GM23338 (cell line): ENCODE data around the gene OSBPL7.

Source experiments
- CREB1 ChIP-seq: fragments of 250-450 bp; sonication (Bioruptor Pico); IDR thresholded peaks from 2 replicates; pipeline ENCODE4 v1.5.0; 2020; ENCODE audit warnings: low read depth, mild to moderate bottlenecking, moderate library complexity
- EZH2 ChIP-seq: fragments of 200-600 bp; sonication (generic); IDR thresholded peaks from one replicate; pipeline ENCODE4 v1.8.0; 2017; ENCODE audit warnings: antibody characterized with exemption, mild to moderate bottlenecking, low read depth; ENCODE audit not compliant: unreplicated experiment
- EZH2phosphoT487 ChIP-seq: fragments of 200-600 bp; sonication (generic); IDR thresholded peaks from one replicate; pipeline ENCODE4 v1.8.1; 2018; ENCODE audit warnings: antibody characterized with exemption; ENCODE audit not compliant: unreplicated experiment
- JUNB ChIP-seq: IDR thresholded peaks from one replicate; pipeline ENCODE4 v1.6.1; 2016; ENCODE audit warnings: antibody characterized with exemption; ENCODE audit not compliant: unreplicated experiment
- NANOG ChIP-seq: IDR thresholded peaks from 2 replicates; pipeline ENCODE4 v1.6.1; 2016; ENCODE audit warnings: antibody characterized with exemption, borderline replicate concordance
- POLR2AphosphoS5 ChIP-seq: IDR thresholded peaks from 2 replicates; pipeline ENCODE4 v1.6.1; 2016; ENCODE audit warnings: antibody characterized with exemption, low read depth
- STAT1 ChIP-seq: IDR thresholded peaks from one replicate; pipeline ENCODE4 v1.6.1; 2016; ENCODE audit warnings: antibody characterized with exemption; ENCODE audit not compliant: unreplicated experiment
- ZNF331 ChIP-seq: fragments of 250-450 bp; sonication (Bioruptor Pico); IDR thresholded peaks from 2 replicates; pipeline ENCODE4 v1.5.0; 2020; ENCODE audit warnings: low read depth, mild to moderate bottlenecking, moderate library complexity
- TF ChIP-seq, protein P1 (sequence below), 2 experiments: fragments of 200-600 bp in 1 of 2; sonication (generic) in 1 of 2; conservative IDR thresholded peaks; 2 replicates each; pipeline versions ENCODE4 v1.5.1 to v1.6.1; 2016 to 2017; ENCODE audit warnings: antibody characterized with exemption in 2 of 2, low read depth in 2 of 2, mild to moderate bottlenecking in 2 of 2, moderate library complexity in 1 of 2
- TF ChIP-seq, protein P2 (sequence below): IDR thresholded peaks from one replicate; pipeline ENCODE4 v1.6.1; 2018; ENCODE audit warnings: antibody characterized with exemption; ENCODE audit not compliant: unreplicated experiment
- TF ChIP-seq, protein P3 (sequence below): IDR thresholded peaks from 2 replicates; pipeline ENCODE4 v1.6.1; 2016; ENCODE audit warnings: antibody characterized with exemption

DNA sequence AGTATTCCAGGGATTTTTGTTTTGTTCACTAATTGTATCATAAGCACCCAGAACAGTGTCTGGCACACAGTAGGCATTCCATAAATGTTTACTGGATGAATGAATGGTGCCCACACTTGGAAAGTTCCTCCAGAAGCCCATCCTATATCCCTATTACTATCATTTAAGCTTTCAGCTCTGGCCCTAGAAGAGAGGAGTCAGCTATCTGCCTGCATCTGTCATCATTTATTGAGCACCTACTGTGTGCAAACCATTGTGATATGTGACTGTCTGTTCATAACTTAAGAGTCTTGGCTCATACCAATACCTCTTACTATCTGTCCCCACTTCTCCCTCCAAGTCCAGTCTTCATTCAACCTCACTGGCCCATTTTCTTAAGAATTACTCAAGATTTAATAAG, 49.5 kb upstream of the OSBPL7 start:
- TF ChIP-seq CREB1 (CRISPR knock-in tag) = no peak
- no peak for TF ChIP-seq POLR2AphosphoS5
- TF ChIP-seq, protein P1, sequence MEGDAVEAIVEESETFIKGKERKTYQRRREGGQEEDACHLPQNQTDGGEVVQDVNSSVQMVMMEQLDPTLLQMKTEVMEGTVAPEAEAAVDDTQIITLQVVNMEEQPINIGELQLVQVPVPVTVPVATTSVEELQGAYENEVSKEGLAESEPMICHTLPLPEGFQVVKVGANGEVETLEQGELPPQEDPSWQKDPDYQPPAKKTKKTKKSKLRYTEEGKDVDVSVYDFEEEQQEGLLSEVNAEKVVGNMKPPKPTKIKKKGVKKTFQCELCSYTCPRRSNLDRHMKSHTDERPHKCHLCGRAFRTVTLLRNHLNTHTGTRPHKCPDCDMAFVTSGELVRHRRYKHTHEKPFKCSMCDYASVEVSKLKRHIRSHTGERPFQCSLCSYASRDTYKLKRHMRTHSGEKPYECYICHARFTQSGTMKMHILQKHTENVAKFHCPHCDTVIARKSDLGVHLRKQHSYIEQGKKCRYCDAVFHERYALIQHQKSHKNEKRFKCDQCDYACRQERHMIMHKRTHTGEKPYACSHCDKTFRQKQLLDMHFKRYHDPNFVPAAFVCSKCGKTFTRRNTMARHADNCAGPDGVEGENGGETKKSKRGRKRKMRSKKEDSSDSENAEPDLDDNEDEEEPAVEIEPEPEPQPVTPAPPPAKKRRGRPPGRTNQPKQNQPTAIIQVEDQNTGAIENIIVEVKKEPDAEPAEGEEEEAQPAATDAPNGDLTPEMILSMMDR (conservative IDR thresholded peaks at IDR 0.05; ENCODE audit: low read depth in 2 of 2) = no peak
- TF ChIP-seq, protein P2, sequence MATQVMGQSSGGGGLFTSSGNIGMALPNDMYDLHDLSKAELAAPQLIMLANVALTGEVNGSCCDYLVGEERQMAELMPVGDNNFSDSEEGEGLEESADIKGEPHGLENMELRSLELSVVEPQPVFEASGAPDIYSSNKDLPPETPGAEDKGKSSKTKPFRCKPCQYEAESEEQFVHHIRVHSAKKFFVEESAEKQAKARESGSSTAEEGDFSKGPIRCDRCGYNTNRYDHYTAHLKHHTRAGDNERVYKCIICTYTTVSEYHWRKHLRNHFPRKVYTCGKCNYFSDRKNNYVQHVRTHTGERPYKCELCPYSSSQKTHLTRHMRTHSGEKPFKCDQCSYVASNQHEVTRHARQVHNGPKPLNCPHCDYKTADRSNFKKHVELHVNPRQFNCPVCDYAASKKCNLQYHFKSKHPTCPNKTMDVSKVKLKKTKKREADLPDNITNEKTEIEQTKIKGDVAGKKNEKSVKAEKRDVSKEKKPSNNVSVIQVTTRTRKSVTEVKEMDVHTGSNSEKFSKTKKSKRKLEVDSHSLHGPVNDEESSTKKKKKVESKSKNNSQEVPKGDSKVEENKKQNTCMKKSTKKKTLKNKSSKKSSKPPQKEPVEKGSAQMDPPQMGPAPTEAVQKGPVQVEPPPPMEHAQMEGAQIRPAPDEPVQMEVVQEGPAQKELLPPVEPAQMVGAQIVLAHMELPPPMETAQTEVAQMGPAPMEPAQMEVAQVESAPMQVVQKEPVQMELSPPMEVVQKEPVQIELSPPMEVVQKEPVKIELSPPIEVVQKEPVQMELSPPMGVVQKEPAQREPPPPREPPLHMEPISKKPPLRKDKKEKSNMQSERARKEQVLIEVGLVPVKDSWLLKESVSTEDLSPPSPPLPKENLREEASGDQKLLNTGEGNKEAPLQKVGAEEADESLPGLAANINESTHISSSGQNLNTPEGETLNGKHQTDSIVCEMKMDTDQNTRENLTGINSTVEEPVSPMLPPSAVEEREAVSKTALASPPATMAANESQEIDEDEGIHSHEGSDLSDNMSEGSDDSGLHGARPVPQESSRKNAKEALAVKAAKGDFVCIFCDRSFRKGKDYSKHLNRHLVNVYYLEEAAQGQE = no peak
- no peak for TF ChIP-seq EZH2
- TF ChIP-seq, protein P3, sequence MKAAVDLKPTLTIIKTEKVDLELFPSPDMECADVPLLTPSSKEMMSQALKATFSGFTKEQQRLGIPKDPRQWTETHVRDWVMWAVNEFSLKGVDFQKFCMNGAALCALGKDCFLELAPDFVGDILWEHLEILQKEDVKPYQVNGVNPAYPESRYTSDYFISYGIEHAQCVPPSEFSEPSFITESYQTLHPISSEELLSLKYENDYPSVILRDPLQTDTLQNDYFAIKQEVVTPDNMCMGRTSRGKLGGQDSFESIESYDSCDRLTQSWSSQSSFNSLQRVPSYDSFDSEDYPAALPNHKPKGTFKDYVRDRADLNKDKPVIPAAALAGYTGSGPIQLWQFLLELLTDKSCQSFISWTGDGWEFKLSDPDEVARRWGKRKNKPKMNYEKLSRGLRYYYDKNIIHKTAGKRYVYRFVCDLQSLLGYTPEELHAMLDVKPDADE = no peak
- no peak for TF ChIP-seq EZH2phosphoT487
- TF ChIP-seq ZNF331 (CRISPR knock-in tag) = no peak
- TF ChIP-seq JUNB = no peak
- TF ChIP-seq STAT1 = no peak
- no peak for TF ChIP-seq NANOG
